Mucosa of gallbladder (tissue), 1 donor: ENCODE results near the gene HIGD1B. TPM values are rescaled to one million over a fixed set of nuclear protein-coding genes. Genes with fewer than 3 reads are reported as not detected.
"Not testable (repeated sequence)": the region's sequence is repeated elsewhere in the genome, so short reads cannot be mapped to it uniquely, and the experiment has no call there.

Experiments
- DNase-seq: peaks from one replicate; pipeline ENCODE4 v3.0.0-alpha.2; 2020; ENCODE audit warnings: low spot score
- total RNA-seq: library from RNA; stranded (reverse); gene quantifications from one replicate; pipeline ENCODE4 v1.2.1, GENCODE V29; 2021
- donor health status: DM: no; HTN: no; CAD: no.

Gene HIGD1B
- total RNA-seq: 7.2 TPM

- no peak for DNase-seq
Observed at GRCh38 chr17:44847586-44847985, at the start of gene HIGD1B. HIGD1B (plus strand) TSS chr17:44847883; CDS start chr17:44848153, 270 bp downstream.

- DNase-seq: no peak
Observed at GRCh38 chr17:44798356-44798755, 49.3 kb upstream of the HIGD1B start.

- no peak for DNase-seq
Observed at GRCh38 chr17:44801880-44802279, 45.8 kb upstream of the HIGD1B start.

GRCh38 chr17:44804302-44805089 lies 43.2 kb upstream of the HIGD1B start:
- peak; percentile 38 for DNase-seq

GRCh38 chr17:44807093-44807816 lies 40.4 kb upstream of the HIGD1B start:
- no peak for DNase-seq

GRCh38 chr17:44807817-44808155 lies 39.9 kb upstream of the HIGD1B start:
- DNase-seq: no peak

GRCh38 chr17:44808156-44808555 lies 39.5 kb upstream of the HIGD1B start:
- DNase-seq: no peak

GRCh38 chr17:44808656-44809388 lies 38.9 kb upstream of the HIGD1B start:
- DNase-seq: not testable (repeated sequence)

- DNase-seq: no peak
Observed at GRCh38 chr17:44812263-44812662, 35.4 kb upstream of the HIGD1B start.

- DNase-seq: not testable (repeated sequence)
Observed at GRCh38 chr17:44818508-44818907, 29.2 kb upstream of the HIGD1B start.

GRCh38 chr17:44820631-44821212 lies 27.0 kb upstream of the HIGD1B start:
- DNase-seq: no peak

- not testable (repeated sequence) for DNase-seq
Observed at GRCh38 chr17:44825236-44825635, 22.4 kb upstream of the HIGD1B start.

- no peak for DNase-seq
Observed at GRCh38 chr17:44826123-44826790, 21.4 kb upstream of the HIGD1B start.

- DNase-seq: no peak
Observed at GRCh38 chr17:44827863-44828262, 19.8 kb upstream of the HIGD1B start.

GRCh38 chr17:44828919-44829522 lies 18.7 kb upstream of the HIGD1B start:
- no peak for DNase-seq

GRCh38 chr17:44829523-44830358 lies 17.9 kb upstream of the HIGD1B start, which contains the start of gene GJC1:
GJC1 (minus strand) TSS chr17:44830287; CDS start chr17:44805817, 24,470 bp downstream.
- no peak for DNase-seq

- DNase-seq: peak; percentile 13
Observed at GRCh38 chr17:44830359-44831288, 17.1 kb upstream of the HIGD1B start.

- no peak for DNase-seq
Observed at GRCh38 chr17:44831371-44831770, 16.3 kb upstream of the HIGD1B start.

GRCh38 chr17:44832805-44833204 lies 14.9 kb upstream of the HIGD1B start:
- DNase-seq: no peak
